HG03571 (cell line): Measurements from ENCODE around the gene SAG.

ENCODE experiments used
- ATAC-seq: cut with Tn5 transposase; IDR thresholded peaks from one replicate; pipeline ENCODE4 v1.9.1; 2021; ENCODE audit not compliant: unreplicated experiment

Gene SAG

GRCh38 chr2:233307565-233307964 is at the start of gene SAG:
Gene SAG (plus strand): TSS chr2:233307816. CDS start chr2:233309190, 1,374 bp downstream.
- ATAC-seq = no peak

GRCh38 chr2:233258211-233258610 is 49.4 kb upstream of the SAG start:
- ATAC-seq = no peak

- no peak for ATAC-seq
Measured at GRCh38 chr2:233259730-233260129, 47.9 kb upstream of the SAG start.

GRCh38 chr2:233260661-233261060 is 47.0 kb upstream of the SAG start:
- ATAC-seq = no peak

GRCh38 chr2:233261819-233262555 is 45.6 kb upstream of the SAG start:
- ATAC-seq = peak; percentile 58

- no peak for ATAC-seq
Measured at GRCh38 chr2:233262562-233262961, 45.1 kb upstream of the SAG start.

GRCh38 chr2:233263045-233263570 is 44.5 kb upstream of the SAG start:
- ATAC-seq = no peak

- no peak for ATAC-seq
Measured at GRCh38 chr2:233264667-233265066, 42.9 kb upstream of the SAG start.

- ATAC-seq = no peak
Measured at GRCh38 chr2:233265899-233266431, 41.7 kb upstream of the SAG start.

- no peak for ATAC-seq
Measured at GRCh38 chr2:233266481-233266880, 41.1 kb upstream of the SAG start.

GRCh38 chr2:233267516-233268245 is 39.9 kb upstream of the SAG start:
- peak; percentile 78 for ATAC-seq

GRCh38 chr2:233270366-233270765 is 37.2 kb upstream of the SAG start:
- no peak for ATAC-seq

- ATAC-seq = no peak
Measured at GRCh38 chr2:233270951-233271350, 36.7 kb upstream of the SAG start.

GRCh38 chr2:233271693-233272092 is 35.9 kb upstream of the SAG start:
- no peak for ATAC-seq

GRCh38 chr2:233273120-233273519 is 34.5 kb upstream of the SAG start:
- no peak for ATAC-seq

GRCh38 chr2:233275223-233275622 is 32.4 kb upstream of the SAG start:
- no peak for ATAC-seq

- ATAC-seq = no peak
Measured at GRCh38 chr2:233278921-233279320, 28.7 kb upstream of the SAG start.

- ATAC-seq = no peak
Measured at GRCh38 chr2:233280114-233280693, 27.4 kb upstream of the SAG start.

GRCh38 chr2:233281553-233281952 is 26.1 kb upstream of the SAG start:
- no peak for ATAC-seq

- no peak for ATAC-seq
Measured at GRCh38 chr2:233281992-233282603, 25.5 kb upstream of the SAG start.

GRCh38 chr2:233285921-233286320 is 21.7 kb upstream of the SAG start:
- ATAC-seq = no peak
